Lower leg skin (tissue), 4 donors: ENCODE data around the gene NTN3. TPM values are rescaled to one million over a fixed set of nuclear protein-coding genes. Genes with fewer than 3 reads are reported as not detected.

ENCODE experiments used
- DNase-seq, 2 donors: peaks; one replicate each; pipeline ENCODE4 v3.0.0-alpha.2; 2019; ENCODE audit warnings: low spot score in 2 of 2
- H3K4me3 ChIP-seq: fragments of 200-600 bp; sonication (generic); 2 replicates; pipeline ENCODE4 v1.5.1; 2017; ENCODE audit warnings: mild to moderate bottlenecking, low read depth; ENCODE audit not compliant: poor library complexity, severe bottlenecking
- POLR2A ChIP-seq, 2 donors: fragments of 450-650 bp; IDR thresholded peaks; one replicate each; pipeline ENCODE4 v1.6.1; 2016 to 2017; ENCODE audit warnings: antibody characterized with exemption in 2 of 2, mild to moderate bottlenecking in 1 of 2, moderate library complexity in 1 of 2
- WGBS, 2 donors: methylation state at CpG; one replicate each; pipeline ENCODE4 v1.1.5; 2018; 5-methylcytosine and 5-hydroxymethylcytosine counted together
- intact Hi-C: fragments of 100-400 bp; cut with DNase I; formaldehyde crosslinking; loops from one replicate; pipeline ENCODE4 v1.15.0; 2023; ENCODE audit warnings: low total_unique reads
- total RNA-seq, 4 donors: library from RNA; depleted of rRNA; stranded (reverse); fragments of >200 nt; gene quantifications; one replicate each; pipeline ENCODE4 v1.1.0, GENCODE V29; 2016
- TF ChIP-seq, protein P1 (sequence below), 3 donors: fragments of 450-650 bp; IDR thresholded peaks; one replicate each; pipeline ENCODE4 v1.5.1; 2016; ENCODE audit warnings: antibody characterized with exemption in 3 of 3, mild to moderate bottlenecking in 3 of 3, moderate library complexity in 2 of 3

Gene NTN3
- total RNA-seq, 4 donors from 2014 or later: 0.45 to 0.95 TPM; not detected in 2

DNA sequence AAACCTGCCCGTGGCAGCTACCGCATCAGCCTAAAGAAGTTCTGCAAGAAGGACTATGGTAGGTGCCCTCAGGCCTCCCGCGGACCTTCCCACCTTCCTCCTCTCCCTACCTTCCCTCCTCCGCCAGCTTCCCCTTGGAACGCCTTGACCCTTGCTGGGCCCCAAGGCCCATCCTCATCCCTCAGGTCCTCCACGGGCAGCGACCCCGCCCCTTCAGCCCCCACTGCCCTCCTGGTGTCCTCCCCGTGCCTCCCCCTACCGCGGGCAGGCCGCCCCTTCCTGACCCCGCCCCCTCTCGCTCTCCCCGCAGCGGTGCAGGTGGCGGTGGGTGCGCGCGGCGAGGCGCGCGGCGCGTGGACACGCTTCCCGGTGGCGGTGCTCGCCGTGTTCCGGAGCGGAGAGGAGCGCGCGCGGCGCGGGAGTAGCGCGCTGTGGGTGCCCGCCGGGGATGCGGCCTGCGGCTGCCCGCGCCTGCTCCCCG lies 2.4 kb downstream of the NTN3 start:
- WGBS, 2 donors: 7 to 8% methylated on average over 25 to 31 of the region's 49 CpGs
- DNase-seq: no peak

DNA sequence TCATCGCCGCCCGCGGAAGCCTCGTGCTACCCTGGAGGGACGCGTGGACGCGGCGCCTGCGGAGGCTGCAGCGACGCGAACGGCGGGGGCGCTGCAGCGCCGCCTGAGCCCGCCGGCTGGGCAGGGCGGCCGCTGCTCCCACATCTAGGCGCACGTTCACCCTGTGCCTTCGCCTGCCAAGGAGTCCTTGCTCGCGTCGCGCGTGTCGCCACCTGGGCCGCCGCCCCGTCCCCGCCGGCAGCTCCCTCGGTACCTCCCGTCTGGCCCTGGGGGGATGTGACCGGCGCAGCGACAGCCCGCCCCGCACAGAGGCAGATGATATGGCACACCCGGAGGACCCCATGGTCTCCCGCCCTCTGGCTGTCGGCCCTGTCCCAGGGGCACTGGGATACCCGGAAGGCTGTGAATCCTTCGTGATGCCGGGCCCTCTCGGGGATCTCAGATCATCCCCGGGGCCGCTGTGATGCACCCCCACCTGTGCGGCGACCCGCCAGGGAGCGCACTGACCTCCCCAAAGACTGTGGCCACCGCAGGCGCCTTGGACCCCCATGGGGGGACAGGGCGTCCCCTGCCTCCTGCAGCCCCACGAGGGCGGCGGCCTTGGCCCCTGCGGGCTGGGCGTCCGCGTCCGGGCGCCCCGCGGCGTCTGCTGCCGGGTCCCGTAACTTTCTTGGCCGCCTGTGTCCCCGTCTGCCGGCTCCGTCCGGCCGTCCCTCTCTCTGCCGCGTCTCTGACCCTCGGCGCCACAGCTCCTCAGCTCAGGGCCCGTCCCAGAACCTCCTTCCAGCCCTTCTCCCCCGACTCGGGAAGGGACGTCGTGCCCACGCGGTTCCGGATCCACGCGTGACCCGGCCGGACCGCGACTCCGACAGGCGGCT lies 3.1 kb downstream of the NTN3 start:
- TF ChIP-seq, protein P1, sequence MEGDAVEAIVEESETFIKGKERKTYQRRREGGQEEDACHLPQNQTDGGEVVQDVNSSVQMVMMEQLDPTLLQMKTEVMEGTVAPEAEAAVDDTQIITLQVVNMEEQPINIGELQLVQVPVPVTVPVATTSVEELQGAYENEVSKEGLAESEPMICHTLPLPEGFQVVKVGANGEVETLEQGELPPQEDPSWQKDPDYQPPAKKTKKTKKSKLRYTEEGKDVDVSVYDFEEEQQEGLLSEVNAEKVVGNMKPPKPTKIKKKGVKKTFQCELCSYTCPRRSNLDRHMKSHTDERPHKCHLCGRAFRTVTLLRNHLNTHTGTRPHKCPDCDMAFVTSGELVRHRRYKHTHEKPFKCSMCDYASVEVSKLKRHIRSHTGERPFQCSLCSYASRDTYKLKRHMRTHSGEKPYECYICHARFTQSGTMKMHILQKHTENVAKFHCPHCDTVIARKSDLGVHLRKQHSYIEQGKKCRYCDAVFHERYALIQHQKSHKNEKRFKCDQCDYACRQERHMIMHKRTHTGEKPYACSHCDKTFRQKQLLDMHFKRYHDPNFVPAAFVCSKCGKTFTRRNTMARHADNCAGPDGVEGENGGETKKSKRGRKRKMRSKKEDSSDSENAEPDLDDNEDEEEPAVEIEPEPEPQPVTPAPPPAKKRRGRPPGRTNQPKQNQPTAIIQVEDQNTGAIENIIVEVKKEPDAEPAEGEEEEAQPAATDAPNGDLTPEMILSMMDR (IDR thresholded peaks at IDR 0.05): no peak
- TF ChIP-seq POLR2A (IDR thresholded peaks at IDR 0.05): peak in 1 of 2 donors; percentile 64
- WGBS, 2 donors: 0% methylated on average over 40 to 56 of the region's 100 CpGs
- intact Hi-C loops: no loop called here

More for the DNA sequence above, 2.4 kb downstream of the NTN3 start:
- intact Hi-C loops: no loop called here
- no peak overlapping the region for H3K4me3 ChIP-seq
- no peak for TF ChIP-seq POLR2A (IDR thresholded peaks at IDR 0.05)
- TF ChIP-seq, protein P1 (IDR thresholded peaks at IDR 0.05): no peak

DNA sequence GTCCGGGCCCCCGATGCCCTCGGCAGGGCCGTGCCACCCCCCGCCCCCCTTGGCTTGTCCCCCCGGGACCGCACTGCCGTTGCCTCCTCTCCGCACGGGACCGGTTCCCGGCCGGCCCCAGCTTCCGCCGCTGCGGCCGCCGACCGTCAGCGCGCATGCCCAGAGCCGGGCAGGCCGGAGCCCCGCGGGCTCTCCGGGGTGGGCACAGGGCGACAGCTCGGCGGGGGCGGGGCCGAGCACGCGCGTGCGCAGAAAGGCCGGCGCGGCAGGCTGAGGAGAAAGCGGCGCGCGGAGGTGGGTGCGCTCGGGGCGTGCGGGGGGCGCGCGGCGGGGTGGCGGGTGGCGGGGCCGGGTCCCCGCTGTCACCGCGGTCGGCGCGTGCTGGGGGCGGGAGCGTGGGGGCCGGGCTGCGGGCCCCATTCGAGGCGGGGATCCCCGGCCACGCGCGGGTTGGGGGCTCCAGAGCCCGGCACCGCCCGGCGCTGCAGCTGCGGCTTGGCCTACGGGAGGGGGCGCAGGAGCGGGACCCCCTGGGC lies 3.8 kb downstream of the NTN3 start, which contains the start of gene TBC1D24:
Gene TBC1D24 (plus strand): TSS at position 251 of the 536 bp plus-strand sequence. CDS start 21,022 bp downstream, outside the sequence.
- WGBS, 2 donors: 0 to 4% methylated on average over 3 to 5 of the region's 77 CpGs

More for the DNA sequence above, 3.1 kb downstream of the NTN3 start:
- peak overlapping the region; percentile 51 for H3K4me3 ChIP-seq
- no peak for DNase-seq

DNA sequence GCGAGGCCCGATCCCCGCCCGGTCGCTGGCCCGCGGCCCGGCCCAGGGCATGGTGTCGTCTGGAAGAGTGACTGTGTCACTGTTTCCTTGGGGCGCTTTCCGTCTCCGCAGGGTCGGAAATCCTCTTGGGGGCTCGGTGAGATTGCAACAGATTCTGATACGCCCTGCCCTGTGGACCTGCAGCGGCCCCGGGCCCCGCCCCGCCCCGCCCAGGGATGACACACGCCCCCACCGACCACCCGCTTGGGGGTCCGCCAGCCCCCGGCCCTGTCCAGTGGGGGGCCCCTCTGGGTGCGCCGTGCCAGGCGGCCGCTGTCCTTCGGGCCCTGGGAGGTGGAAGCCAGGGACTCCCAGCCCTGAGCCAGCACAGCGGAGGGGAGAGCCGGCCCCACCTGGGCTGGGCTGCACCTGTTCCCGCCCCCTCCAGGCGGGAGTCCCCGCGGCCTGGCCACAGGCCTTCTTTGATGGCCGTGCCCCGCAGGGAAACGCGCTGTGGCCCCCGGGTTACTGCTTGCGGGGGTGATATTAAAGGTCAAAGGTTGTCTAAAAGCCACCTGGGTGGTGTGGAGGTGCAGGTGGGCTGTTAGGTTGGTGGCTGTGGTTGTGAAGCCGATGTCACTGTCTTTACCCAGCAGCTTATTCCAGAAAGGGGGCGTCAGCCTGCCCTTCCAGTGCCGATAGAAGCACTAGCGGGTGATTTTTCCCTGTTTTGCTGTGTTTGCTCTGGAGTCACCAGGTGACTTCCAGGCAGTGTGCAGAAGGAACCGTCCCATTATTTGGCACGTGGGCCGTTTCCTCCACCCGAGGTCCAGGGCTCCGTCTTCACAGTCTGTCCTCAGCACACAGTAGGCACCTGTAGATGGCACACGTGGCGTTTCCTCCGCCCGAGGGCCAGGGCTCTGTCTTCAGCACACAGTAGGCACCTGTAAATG lies 4.6 kb downstream of the NTN3 start:
- DNase-seq: no peak
- intact Hi-C loops: no loop called here
- WGBS, 2 donors: 20 to 38% methylated on average over 15 to 31 of the region's 55 CpGs
- TF ChIP-seq, protein P1 (IDR thresholded peaks at IDR 0.05): no peak
- TF ChIP-seq POLR2A (IDR thresholded peaks at IDR 0.05): no peak
- peak overlapping the region; percentile 51 for H3K4me3 ChIP-seq

More for the DNA sequence above, 3.8 kb downstream of the NTN3 start, which contains the start of gene TBC1D24:
- H3K4me3 ChIP-seq: peak within 1 kb of the TSS; percentile 51
- peak; percentile 71 to 95 for DNase-seq
- intact Hi-C loops: no loop called here
- TF ChIP-seq POLR2A (IDR thresholded peaks at IDR 0.05): no peak
- TF ChIP-seq, protein P1 (IDR thresholded peaks at IDR 0.05): no peak

DNA sequence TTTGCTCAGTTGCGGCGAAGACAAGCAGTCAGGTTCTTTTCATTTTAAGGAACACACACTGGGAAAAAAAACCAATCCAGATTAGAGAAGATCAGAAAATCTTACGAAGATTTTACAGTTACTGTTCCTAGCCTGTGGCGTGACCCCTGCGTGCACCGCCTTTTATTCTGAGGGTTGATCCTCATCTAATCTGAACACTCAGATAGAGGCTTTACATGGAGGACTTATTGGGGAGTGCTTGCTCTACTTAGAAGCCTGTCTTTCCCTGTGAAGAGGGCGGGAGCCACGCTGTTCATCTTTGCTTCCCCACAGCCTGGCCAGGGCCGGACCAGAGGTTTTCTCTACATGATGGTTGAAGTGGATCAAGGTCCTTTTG lies 5.2 kb downstream of the NTN3 start:
- TF ChIP-seq, protein P1 (IDR thresholded peaks at IDR 0.05): no peak
- no peak for TF ChIP-seq POLR2A (IDR thresholded peaks at IDR 0.05)
- no peak for DNase-seq
- intact Hi-C loops: no loop called here
- 82 to 94% methylated on average over 9 of the region's 9 CpGs for WGBS, 2 donors
- H3K4me3 ChIP-seq: no peak overlapping the region
